Stimulated activated naive CD4-positive, alpha-beta T cell treated with Interleukin-2 at 50 U/mL for 16 hours (primary cell): ENCODE results near the gene C2orf74.
"Not testable (repeated sequence)": the region's sequence is repeated elsewhere in the genome, so short reads cannot be mapped to it uniquely, and the experiment has no call there.

ENCODE experiments used
- DNase-seq: peaks from one replicate; lab custom pipeline; 2025; lab: John Stamatoyannopoulos, UW

C2orf74 gene

DNA sequence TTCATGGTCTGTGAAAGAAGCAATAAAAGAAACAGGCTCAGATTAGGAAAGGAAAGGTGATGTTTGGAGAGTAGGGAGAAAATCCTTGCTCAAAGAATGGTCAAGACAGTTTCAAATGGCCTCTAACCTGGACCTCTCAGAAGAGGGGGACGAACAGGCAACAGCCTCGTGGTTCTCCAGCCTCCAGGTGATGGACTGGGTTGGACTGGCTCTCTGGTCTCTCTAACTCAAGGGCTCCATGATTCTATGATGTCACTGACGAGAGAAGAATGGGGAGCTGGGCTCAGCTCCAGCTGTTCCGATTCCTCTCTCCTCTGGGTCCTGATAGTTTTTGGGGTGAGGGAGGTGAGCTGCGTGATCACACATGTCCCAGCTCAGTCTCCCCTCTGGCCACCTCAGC lies at the start of gene C2orf74:
TSS of gene C2orf74 (plus strand) at position 301 of the 400 bp plus-strand sequence. CDS start 327 bp downstream, outside the sequence.
- DNase-seq: no peak

DNA sequence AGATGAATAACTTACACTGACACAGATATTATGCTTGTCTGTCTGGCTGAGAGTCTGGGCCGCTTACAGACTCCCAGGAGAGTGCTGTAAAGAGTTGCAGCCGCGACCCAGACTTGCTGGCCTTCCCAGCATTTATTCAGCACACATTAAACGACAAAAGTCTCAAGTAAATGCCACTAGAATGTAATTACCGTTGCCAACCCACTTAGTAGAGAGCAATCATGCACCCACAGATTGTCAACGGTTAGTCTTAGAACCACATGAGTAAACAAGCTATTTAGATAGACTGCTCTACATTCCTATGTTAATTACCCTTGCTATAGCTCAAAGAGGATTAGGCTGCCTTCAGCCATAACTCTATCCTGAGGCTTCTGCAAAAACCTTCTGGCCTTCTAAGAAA lies 47.8 kb upstream of the C2orf74 start:
- no peak for DNase-seq

DNA sequence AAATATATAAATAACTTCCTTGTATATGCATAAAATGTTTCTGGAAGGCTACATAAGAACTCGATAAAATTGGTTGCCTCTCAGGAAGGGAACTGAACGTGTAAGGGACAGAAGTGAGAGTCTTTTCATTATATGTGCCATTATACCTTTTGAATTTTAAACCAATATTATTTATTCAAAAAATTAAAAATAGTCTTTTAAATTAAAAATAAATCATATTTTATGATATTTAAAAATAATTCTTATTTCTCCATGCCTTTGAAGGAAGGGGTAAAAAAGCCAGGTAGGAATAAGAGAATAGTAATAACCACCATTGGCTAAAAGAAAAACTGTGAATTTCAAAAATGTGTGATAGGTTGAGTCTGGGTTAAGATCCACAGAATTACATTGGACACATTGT lies 45.7 kb upstream of the C2orf74 start:
- DNase-seq: no peak

DNA sequence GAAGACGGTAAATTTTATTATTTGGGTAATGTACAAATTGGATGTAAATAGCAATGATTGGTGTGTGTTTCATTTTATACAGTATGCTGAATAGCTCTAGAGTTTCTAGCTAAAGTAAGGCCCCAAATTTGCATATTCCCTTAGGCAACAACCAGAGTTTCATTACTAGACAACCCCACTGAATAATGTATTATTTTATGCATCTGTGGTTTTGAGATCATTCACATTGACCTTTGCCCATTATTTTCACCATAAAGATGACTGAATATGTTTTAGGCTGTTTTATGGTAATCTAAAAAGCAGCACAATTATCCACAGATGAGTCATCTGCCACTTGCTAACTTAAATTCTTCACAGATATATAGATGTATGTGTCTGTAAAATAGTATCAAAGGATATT lies 44.5 kb upstream of the C2orf74 start:
- no peak for DNase-seq

DNA sequence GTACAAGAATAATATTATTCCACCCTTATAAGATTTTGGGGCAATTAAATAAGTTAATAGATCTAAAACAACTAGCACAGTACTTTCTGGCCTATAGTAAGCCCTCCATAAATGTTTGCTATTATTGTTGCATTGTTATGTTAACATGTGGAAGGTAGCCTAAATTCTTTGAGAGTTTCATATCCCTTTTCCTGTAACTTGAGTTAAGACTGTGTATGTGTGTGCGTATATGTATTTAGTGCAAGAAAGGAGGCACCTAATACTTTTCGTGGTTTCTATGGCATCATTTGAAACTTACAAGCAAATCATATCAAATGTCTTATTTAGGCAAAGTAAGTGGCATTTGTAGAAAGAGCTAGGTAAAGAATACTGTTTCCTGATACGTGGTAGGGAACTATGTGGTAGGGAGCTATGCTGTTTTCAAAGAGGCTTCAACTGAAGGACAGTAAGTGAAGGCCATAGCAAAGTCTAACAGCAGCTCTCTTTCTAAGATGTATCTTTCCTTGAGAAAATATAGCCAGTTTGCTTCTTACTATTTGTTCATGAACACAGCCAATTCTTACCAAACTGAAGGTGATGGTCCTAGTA lies 36.8 kb upstream of the C2orf74 start:
- no peak for DNase-seq

DNA sequence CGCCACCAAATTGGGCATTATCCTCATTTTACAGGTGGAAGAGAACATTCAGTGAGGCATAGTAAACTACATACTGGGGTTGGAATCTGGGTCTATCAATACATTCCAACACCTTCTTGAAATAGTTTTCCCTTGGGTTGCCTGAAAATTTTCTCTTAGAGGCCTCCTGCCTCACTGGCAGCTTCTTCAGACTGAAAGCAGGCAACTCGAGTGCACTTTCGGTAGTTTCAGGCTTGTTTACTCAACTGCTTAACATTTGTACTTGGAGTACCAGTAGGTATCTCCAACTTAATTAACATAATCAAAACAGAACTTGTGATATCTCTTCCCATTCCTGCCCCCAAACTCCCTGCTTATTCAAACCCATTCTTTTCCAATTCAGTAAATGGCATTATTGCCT lies 36.2 kb upstream of the C2orf74 start:
- DNase-seq: no peak

DNA sequence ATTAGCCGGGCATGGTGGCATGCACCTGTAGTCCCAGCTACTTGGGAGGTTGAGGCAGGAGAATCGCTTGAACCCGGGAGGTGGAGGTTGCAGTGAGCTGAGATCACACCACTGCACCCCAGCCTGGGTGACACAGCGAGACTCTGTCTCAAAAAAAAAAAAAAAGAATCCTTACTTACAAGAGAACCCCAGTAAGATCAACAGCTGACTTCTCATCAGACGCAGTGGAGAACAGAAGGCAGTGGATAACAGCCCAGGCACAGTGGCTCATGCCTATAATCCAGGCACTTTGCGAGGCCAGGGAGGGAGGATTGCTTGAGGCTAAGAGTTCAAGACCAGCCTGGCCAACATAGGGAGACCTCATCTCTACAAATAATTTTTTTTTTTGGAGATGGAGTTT lies 33.9 kb upstream of the C2orf74 start:
- not testable (repeated sequence) for DNase-seq

DNA sequence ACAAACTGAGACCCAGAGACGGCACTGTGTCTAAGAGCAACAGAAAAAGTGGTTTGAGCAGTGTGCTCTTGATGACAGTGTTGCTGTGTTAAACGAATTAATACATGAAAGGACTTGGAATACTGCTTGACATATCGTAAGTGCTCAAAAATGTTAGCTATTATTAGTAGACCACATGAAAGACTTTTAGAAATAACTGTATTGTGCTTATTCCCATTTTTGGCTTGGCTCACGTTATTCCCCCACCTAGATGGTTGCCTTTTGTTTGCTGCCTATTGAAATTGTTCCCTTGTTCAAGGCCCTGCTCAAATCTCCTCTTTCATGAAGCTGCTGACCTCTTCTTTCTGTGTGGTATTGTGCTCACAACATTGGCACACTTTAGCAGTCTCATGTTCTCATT lies 27.8 kb upstream of the C2orf74 start:
- DNase-seq: no peak

DNA sequence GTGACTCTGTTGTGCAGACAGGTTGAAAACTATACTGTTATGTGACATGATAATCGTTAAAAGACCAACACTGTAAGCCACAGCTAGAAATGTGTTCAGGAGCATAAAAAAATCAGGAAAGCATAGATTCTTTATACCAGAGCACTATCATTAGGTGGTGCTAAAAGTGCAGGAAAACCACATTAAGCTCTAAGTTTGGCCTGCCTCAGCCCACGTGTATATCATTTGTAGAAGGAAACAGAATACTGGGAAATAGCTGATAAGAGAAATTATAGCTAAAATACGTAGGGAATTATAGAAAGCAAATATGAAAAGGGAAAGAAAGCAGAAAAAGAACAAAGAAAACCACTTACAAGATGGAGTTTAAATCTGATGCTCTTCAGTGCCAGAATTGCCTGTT lies 26.5 kb upstream of the C2orf74 start:
- no peak for DNase-seq

DNA sequence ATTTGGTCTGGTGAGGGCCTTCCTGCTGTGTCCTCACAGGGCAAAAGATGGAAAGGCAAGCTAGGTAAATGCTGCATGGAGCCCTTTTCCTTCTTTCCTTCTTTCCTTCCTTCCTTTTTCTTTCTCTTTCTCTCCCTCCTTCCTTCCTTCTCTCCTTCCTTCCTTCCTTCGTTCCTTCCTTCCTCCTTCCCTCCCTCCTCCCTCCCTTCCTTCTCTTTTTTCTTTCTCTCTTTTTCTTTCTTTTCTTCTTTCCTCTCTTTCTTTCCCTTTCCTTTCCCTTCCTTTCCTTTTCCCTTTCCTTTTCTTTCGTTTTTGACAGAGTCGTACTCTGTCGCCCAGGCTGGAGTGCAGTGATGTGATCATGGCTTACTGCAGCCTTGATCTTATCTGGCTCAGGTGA lies 23.1 kb upstream of the C2orf74 start:
- no peak for DNase-seq

DNA sequence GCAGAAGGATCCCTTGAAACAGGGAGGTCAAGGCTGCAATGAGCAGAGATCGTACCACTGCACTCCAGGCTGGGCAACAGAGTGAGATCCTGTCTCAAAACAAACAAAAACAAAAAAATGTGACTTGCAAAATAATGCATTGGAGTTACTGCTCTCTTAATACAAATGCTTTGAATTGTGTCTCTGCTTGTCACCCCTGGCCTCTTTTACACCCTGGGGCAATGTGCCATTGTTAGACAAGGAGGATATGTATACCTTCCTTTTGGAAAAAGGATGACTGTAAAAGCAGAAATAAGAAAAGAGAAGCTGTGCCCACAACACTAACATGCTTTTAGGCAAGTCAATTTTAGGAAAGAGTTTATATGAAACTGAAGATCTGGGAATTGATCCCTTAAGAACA lies 20.8 kb upstream of the C2orf74 start:
- DNase-seq: no peak

DNA sequence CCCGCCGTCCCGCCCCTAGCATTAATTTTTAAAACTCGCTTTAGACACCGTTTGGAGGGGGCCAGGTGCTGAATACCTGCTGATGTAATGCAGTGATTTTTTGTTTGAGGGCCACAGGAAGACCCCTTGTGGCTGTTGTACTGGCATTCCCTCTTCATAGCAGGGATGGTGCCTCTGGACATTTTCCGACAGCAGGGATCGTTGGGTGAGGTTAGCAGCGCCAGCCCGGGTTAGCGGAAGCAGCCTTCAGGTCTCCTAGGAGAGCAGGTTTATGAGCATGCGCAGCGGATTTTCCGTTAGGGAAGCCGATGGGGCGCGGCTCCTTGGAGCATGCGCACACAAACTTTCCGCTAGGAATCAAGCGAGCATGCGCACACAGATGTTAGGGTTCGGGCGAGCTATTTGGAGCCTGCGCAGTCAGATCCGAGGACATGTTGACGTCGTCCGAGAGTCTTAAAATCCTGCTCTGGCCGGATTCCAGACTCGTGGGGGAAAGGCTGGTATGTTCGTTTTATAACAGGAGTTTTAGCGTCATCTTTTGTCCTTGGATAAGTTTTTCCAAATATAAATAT lies 17.2 kb upstream of the C2orf74 start:
- peak; percentile 88 for DNase-seq

DNA sequence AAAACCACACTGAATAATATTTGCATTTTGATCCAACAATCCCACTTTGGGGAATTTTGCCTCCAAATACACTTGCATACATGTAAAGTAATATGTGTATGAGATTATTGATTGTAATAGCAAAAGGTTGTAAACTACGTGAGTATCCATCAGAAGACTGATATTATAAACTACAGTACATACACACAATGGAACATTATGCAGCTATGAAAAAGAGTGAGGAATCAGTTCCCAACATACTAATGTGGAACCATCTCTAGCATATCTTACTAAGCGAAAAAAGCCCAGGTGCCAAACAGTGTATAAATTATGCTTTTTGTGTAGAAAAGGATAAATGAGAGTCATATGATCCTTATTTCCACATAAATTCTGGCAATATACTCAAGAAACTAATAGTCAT lies 16.0 kb upstream of the C2orf74 start:
- no peak for DNase-seq

DNA sequence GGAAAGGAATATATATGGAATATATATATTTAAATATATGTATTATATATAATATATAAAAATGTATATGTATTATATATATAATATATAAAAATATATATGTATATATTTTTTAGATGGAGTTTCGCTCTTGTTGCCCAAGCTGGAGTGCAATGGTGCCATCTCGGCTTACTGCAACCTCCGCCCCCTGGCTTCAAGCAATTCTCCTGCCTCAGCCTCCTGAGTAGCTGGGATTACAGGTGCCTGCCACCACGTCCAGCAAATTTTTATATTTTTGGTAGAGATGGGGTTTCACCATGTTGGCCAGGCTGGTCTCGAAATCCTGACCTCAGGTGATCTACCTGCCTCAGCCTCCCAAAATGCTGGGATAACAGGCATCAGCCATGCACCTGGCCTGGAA lies 13.9 kb upstream of the C2orf74 start:
- DNase-seq: not testable (repeated sequence)

DNA sequence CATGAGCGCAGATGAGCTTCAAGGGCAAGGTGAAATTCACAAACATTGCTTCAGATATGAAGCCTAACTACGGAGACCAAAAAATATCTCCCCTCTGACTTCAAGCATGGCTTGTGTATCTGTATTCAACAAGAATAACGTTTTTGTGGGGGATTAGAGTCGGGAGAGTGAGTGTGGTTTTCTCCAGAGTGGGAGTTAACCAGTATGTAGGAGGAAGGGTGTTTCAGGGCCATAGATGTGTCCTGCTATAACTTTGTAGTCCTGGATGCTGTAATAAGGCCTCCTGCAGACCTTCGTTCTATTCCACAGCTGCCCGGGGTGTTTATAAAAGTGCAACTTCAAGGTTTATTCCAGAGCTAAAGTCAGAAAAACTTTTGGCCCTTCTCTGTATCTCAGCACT lies 12.9 kb upstream of the C2orf74 start:
- no peak for DNase-seq

DNA sequence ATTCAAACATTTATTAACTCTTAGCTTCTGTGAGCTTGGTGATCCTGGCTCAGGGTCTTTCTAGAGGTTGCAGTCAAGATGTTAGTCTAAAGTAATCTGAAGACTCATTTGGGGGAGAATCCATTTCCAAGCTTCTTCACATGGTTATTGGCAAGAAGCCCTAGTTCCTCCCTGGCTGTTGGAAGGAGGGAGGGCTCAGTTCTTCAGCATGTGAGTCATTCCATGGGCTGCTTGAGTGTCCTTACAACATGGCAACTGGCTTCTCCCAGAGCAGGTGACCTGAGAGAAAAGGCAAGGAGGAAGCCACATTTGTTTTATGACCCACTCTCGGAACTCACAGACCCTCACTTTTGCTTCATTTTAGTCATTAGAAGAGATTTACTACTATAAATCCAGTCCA lies 10.6 kb upstream of the C2orf74 start:
- no peak for DNase-seq

DNA sequence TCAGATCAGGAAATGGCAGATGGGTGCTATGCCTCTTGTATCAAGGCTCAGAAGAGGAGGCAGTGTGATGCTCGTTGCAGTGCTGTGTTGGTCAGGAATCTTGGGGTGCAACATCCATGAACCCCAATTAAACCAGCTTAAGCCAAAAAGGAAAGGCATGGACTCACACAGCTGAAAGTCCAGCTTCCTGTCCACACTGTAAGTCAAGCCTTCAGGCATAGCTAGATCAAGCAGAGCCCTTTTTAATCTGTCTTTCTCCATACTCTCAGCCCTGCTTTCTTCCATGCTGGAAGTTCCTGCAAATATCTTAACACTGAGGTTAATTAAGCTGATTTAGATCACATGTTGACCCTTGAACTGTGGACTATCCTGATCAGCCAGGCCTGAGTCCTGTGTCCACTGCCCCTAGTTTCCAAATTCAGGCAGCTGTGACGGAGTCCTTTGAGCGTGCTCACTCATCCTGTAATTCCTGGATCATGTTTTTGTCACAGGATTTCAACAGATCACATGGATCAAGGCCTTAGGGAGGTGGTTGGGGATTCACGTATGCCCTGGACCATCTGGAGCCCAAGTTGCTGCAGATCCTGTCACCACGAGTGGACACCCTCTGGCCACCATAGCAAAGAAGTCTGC lies 4.5 kb upstream of the C2orf74 start:
- no peak for DNase-seq

DNA sequence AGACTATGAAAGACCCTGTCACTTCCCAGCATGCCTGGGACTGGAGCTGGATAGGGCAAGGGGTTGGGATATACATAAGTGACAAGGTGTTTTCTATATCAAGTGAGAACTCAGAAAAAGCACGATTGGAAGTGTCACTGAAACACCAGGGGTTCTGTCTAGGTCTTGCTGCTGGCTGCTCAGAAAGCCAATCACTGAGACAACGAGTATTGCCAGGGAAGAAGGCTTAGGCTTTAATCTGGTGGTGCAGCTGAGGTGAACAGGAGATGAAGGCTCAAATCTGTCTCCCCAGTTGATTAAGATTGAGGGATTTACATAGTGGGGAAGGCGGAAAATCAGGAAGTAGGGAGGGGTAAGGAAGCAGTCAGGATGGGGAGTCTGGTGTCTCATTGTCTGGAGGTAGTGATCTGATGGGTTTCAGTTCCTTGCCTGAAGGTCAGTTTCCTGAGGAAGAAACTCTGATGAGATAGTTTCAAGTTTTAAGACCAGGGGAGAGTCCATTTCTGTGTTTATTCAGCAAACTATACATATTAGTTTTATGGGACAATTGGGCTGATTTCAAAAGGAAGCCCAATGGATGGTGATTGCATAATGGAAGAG lies 3.5 kb upstream of the C2orf74 start:
- no peak for DNase-seq

DNA sequence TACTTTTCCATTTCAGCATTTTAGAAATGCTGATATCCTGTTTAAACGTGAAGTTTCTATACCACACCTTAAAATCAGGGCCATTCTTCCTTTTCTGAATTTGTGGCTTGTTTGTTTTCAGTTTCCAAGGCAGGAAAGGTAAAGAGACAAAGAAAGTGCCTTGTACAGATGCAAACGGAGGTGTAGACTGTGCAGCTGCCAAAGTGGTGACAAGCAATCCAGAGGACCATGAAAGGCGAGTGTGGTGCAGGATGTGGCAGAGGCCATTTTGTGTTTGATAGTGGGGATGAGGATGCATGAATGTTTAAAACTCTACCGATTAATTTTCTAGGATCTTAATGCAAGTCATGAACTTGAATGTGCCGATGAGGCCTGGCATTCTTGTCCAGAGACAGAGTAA lies 733 bp downstream of the C2orf74 start:
- DNase-seq: no peak

DNA sequence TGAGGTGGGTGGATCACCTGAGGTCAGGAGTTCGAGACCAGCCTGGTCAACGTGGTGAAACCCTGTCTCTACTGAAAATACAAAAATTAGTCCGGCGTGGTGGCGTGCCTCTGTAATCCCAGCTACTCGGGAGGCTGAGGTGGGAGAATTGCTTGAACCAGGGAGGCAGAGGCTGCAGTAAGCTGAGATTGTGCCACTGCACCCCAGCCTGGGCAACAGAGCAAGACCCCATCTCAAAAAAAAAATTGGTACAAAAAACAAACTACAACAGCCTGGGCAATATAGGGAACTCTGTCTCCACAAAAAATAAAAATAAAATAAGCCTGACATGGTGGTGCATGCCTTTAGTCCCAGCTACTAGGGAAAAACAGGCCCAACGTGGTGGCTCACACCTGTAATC lies 3.1 kb downstream of the C2orf74 start:
- not testable (repeated sequence) for DNase-seq

DNA sequence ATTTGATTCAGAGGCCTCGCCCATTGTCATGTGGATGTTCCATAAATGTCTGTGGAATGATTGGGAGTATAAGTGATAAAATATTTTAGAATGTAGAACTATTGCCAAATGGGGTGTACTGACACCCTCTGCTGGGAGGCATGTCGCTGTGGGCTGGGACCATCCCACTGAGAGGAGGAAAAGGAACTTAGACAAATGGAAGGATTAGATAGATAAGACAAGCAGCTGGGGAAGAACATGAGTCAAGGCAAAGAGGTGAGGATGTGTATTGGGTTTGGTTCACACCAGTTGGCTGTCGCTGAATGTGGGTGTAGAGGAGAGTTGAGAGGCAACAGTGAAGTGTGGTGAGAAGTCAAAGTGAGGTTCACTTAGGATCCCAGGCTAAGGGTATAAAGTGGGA lies 4.0 kb downstream of the C2orf74 start:
- no peak for DNase-seq

DNA sequence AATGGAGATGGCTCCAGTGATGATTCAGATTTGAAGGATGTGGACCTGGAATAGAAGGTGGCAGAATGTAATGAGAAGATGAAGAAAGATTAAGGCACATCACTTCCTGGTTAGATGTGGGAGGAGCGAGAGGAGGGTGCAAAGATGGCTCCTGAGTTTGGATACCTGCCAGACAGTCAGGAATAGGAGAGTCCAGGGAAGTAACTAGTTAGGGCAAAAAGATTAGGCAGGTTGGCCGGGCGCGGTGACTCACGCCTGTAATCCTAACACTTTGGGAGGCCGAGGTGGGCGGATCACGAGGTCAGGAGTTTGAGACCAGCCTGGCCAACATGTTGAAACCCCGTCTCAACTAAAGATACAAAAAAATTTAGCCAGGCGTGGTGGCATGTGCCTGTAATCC lies 5.6 kb downstream of the C2orf74 start:
- no peak for DNase-seq

DNA sequence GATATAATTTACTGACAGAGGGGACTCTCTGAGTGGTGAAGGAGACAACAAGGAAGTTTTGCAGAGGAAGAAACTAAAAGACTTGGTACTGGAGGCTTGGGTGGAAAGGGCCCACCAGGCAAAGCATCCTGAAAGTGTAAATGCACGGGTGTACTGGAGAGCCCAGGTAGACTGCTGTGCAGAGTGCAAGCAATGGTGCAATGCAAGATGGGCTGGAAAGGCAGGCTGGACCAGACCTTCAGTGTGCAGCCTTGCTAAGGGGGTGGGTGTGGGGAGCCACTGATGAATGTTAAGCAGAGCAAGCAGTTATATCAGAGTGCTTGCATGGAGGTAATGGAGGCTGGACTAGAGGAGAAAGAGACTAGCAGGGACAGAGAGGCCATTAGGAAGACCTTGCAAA lies 10.7 kb downstream of the C2orf74 start:
- no peak for DNase-seq

DNA sequence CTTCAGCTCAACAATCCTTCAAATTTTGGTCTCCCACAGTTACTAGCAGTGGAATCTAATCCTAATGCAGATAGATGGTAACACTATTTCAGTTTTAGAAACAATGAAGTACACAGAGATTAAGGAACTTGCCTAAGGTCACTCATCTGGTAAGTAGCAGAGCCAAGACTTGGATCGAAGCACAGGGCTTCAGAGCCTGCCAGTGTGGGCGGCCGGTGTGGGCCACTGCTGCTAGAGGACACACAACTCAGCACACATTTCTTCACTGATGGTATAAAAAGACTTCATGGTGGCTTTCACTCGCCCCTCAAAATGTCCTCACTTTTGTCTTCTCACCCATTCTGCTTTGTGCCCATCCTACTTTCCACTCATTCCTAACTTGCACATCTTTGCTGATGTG lies 11.1 kb downstream of the C2orf74 start:
- no peak for DNase-seq
